Measurements from ENCODE around the gene NISCH.

DNA sequence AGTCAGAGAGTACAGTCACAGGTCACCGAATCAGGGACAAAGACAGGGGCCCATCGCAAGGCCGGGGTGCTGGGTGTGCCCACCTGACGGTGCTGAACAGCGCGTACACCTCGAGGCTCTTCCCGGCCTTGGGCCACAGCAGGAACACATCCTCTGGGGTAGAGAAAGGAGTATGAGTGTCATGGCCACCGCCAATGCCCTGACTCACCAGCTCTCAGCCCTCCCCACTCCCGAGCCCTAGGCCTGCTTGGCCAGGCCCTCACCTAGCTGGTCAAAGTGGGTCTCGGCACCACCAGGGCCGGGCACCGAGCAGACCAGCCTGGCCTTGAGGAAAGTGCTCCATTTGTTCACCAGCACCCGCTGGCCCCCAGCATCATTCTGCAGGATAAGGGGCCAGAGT is 14.7 kb upstream of the NISCH start:
- TF ChIP-seq CTCF (conservative IDR thresholded peaks at IDR 0.05; ENCODE audit: low read depth, low read length) (no peak), EZH2 (IDR thresholded peaks at IDR 0.05; ENCODE audit: low read length, unreplicated experiment) (no peak)

Data from PC-3 (cell line).